GM12891 (cell line): ENCODE data around the gene S100A4.

ENCODE experiments used
- DNase-seq: peaks from one replicate; pipeline ENCODE4 v3.0.0; 2011; ENCODE audit warnings: low spot score; ENCODE audit not compliant: insufficient read length
- FAIRE-seq: peaks from 2 replicates; lab custom pipeline; 2011; peaks lifted over from hg19 to GRCh38; lab: Jason Lieb, UNC
- PAX5 ChIP-seq: IDR thresholded peaks from 2 replicates; pipeline ENCODE4 v1.6.1; 2011; ENCODE audit warnings: low read length, moderate library complexity, mild to moderate bottlenecking; ENCODE audit not compliant: insufficient read depth, severe bottlenecking
- POLR2A ChIP-seq: IDR thresholded peaks from 2 replicates; pipeline ENCODE4 v1.6.1; 2011; ENCODE audit warnings: low read depth, low read length, control low read depth
- POLR2AphosphoS5 ChIP-seq: IDR thresholded peaks from 2 replicates; pipeline ENCODE4 v1.6.1; 2011; ENCODE audit warnings: low read depth, low read length, control low read depth
- POU2F2 ChIP-seq: IDR thresholded peaks from 2 replicates; pipeline ENCODE4 v1.6.1; 2011; ENCODE audit warnings: low read depth, mild to moderate bottlenecking, control low read depth, low read length, moderate library complexity
- SPI1 ChIP-seq: IDR thresholded peaks from 2 replicates; pipeline ENCODE4 v1.6.1; 2011; ENCODE audit warnings: low read depth, low read length, control low read depth
- TAF1 ChIP-seq: IDR thresholded peaks from 2 replicates; pipeline ENCODE4 v1.6.1; 2011; ENCODE audit warnings: low read depth, low read length, control low read depth

S100A4 gene

DNA sequence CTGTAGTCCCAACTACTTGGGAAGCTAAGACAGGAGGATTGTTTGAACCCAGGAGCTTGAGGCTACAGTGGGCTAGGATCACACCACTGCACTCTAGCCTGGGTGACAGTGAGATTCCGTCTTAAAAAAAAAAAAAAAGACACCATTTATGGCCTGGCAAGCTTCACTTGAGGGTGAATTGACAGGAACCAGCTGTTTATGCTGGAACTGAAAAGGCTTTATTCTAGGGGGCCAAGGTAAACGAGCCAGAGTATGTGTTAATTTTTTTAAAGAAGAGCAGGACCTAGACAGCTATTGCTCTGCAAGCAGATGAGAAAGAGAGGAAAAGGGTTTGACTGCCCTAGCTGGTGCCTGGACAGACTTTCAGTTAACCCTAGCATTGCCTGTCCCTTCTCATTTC, 46.9 kb downstream of the S100A4 start:
- TF ChIP-seq POLR2AphosphoS5 = no peak
- no peak for TF ChIP-seq TAF1
- no peak for TF ChIP-seq PAX5
- no peak for TF ChIP-seq POU2F2
- no peak for TF ChIP-seq SPI1
- TF ChIP-seq POLR2A = no peak
- DNase-seq = no peak
- no peak for FAIRE-seq

DNA sequence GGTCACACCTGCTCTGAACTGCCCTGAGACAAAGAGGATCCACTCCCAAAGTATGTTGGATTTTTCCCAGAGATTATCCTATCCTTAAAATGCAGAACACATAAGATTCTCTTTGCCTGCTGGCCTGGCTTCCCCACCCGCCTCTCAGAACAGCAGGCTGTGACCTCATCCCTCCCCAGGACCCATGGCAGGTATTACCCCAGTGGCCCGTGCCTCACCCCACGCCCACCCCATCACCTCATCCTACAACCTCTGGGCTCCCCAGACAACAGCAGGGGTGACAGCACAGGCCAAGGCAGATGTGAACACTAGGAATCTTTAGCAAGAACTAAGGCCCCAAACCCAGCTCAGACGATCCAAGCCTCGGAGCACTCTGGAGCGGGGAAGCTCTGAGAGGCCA, 50.1 kb downstream of the S100A4 start:
- no peak for FAIRE-seq
- DNase-seq = no peak
- TF ChIP-seq POLR2A = no peak
- TF ChIP-seq POLR2AphosphoS5 = no peak
- TF ChIP-seq TAF1 = no peak
- no peak for TF ChIP-seq POU2F2
- TF ChIP-seq PAX5 = no peak
- TF ChIP-seq SPI1 = no peak

DNA sequence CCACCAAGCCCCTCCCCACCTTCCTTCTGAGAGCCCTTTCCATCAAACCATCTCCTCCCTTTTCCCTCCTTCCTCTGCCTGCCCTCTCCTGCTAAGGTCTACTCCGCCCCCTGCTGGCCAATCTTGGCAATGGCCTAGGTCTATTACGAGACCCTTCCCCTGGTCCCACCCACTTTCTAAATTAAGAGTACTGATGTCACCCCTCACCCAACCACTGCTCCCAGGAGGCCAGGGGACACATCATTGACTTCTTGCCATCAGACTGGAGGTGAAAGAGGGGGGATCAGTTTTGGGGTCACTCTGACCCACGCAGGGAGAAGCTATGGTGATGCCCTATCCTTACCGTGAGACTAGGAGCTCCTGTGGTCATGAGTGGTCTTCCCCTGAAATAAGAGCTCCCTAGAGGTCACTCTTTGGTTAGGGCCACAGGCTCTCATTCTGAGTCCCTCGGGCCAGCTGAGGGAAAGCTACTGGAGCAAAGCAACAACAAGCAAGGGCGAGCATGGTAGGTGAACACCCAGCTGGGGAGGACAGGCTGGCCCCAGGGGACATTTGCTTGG, 50.5 kb downstream of the S100A4 start:
- DNase-seq (peak; percentile 43), FAIRE-seq (peak; percentile 78)
- no peak for TF ChIP-seq TAF1
